SK-N-SH (cell line): ENCODE data around the gene GALNT18. TPM values are rescaled to one million over a fixed set of nuclear protein-coding genes. Genes with fewer than 3 reads are reported as not detected.

Experiments
- CTCF ChIA-PET: fragments of 300-600, 350-600 bp; formaldehyde crosslinking; extraction: SDS; loops from one replicate; lab custom pipeline; 2021; lab: Yijun Ruan, JAX
- POLR2A ChIA-PET: fragments of 350-600 bp; sonication (Branson Sonifier 250); formaldehyde crosslinking; extraction: SDS; loops from one replicate; lab custom pipeline; 2020; ENCODE audit warnings: antibody characterized with exemption, inconsistent platforms; lab: Yijun Ruan, JAX
- DNase-seq: peaks from one replicate; pipeline ENCODE4 v3.0.0; 2012
- H2AFZ ChIP-seq: fragments of 200-600 bp; sonication (generic); 2 replicates; pipeline ENCODE4 v1.8.1; 2016; ENCODE audit warnings: antibody characterized with exemption, mild to moderate bottlenecking, low read depth
- H3F3A ChIP-seq: fragments of 200-600 bp; sonication (generic); replicated peaks from 2 replicates; pipeline ENCODE3; 2016; ENCODE audit warnings: antibody characterized with exemption, mild to moderate bottlenecking; ENCODE audit not compliant: insufficient read depth
- H3K27ac ChIP-seq, 2 experiments: fragments of 200-500 bp in 1 of 2; fragments of 200-600 bp in 1 of 2; sonication (Bioruptor generic) in 1 of 2; sonication (generic), shearing (Covaris generic) in 1 of 2; 2 replicates each; pipeline versions ENCODE4 v1.5.1 to v1.6.1; 2014 to 2016; ENCODE audit warnings: low read depth in 2 of 2, inconsistent platforms in 1 of 2, low read length in 1 of 2, mild to moderate bottlenecking in 1 of 2, mixed read lengths in 1 of 2
- H3K27me3 ChIP-seq: fragments of 200-600 bp; sonication (generic), shearing (Covaris generic); 2 replicates; pipeline ENCODE4 v1.6.1; 2016; ENCODE audit warnings: mixed run types; ENCODE audit not compliant: insufficient read depth
- H3K36me3 ChIP-seq, 2 experiments: fragments of 200-500 bp in 1 of 2; fragments of 200-600 bp in 1 of 2; sonication (Bioruptor generic) in 1 of 2; sonication (generic) in 1 of 2; replicated peaks in 1 of 2; 2 replicates each; pipeline versions ENCODE3 to v1.5.1; 2014 to 2016; ENCODE audit warnings: low read length in 1 of 2, mild to moderate bottlenecking in 1 of 2; ENCODE audit not compliant: insufficient read depth in 2 of 2, control insufficient read depth in 1 of 2
- H3K4me1 ChIP-seq, 2 experiments: fragments of 200-500 bp in 1 of 2; fragments of 200-600 bp in 1 of 2; sonication (Bioruptor generic) in 1 of 2; sonication (generic), shearing (Covaris generic) in 1 of 2; 2 replicates each; pipeline versions ENCODE4 v1.5.1 to v1.6.1; 2014 to 2016; ENCODE audit warnings: low read depth in 1 of 2, low read length in 1 of 2, mixed run types in 1 of 2; ENCODE audit not compliant: insufficient read depth in 2 of 2, control insufficient read depth in 1 of 2
- H3K4me2 ChIP-seq: fragments of 200-600 bp; sonication (generic), shearing (Covaris generic); 2 replicates; pipeline ENCODE4 v1.6.1; 2017; ENCODE audit warnings: mixed run types
- H3K4me3 ChIP-seq, 2 experiments: fragments of 200-500 bp in 1 of 2; fragments of 200-600 bp in 1 of 2; sonication (Bioruptor generic) in 1 of 2; sonication (generic), shearing (Covaris generic) in 1 of 2; 2 replicates each; pipeline versions ENCODE4 v1.5.1 to v1.8.1; 2014 to 2016; ENCODE audit warnings: low read depth in 2 of 2, inconsistent platforms in 1 of 2, low read length in 1 of 2, mild to moderate bottlenecking in 1 of 2, mixed read lengths in 1 of 2, moderate library complexity in 1 of 2
- H3K79me2 ChIP-seq: fragments of 200-600 bp; sonication (generic); 2 replicates; pipeline ENCODE4 v1.8.1; 2017; ENCODE audit warnings: mild to moderate bottlenecking; ENCODE audit not compliant: insufficient read depth
- H3K9ac ChIP-seq: fragments of 200-600 bp; sonication (generic); 2 replicates; pipeline ENCODE4 v1.6.1; 2017; ENCODE audit warnings: mixed run types
- H3K9me2 ChIP-seq: fragments of 200-600 bp; sonication (generic); 2 replicates; pipeline ENCODE4 v1.6.1; 2017; ENCODE audit warnings: mixed run types
- H3K9me3 ChIP-seq: fragments of 200-600 bp; sonication (generic); 2 replicates; pipeline ENCODE4 v1.6.1; 2017; ENCODE audit warnings: mixed run types, mild to moderate bottlenecking, moderate library complexity
- H4K20me1 ChIP-seq: fragments of 200-600 bp; sonication (generic); 2 replicates; pipeline ENCODE4 v1.6.1; 2017; ENCODE audit warnings: mild to moderate bottlenecking, mixed run types; ENCODE audit not compliant: insufficient read depth
- CHD2 ChIP-seq: fragments of 150-350 bp; IDR thresholded peaks from 2 replicates; pipeline ENCODE4 v1.6.1; 2018; ENCODE audit warnings: low read length; ENCODE audit not compliant: partially characterized antibody
- ELF1 ChIP-seq: IDR thresholded peaks from 2 replicates; pipeline ENCODE4 v1.4.0; 2012
- EP300 ChIP-seq, 2 experiments: IDR thresholded peaks; 2 replicates each; pipeline versions ENCODE4 v1.4.0 to v1.6.1; 2012; ENCODE audit warnings: borderline replicate concordance in 1 of 2, low read depth in 1 of 2, low read length in 1 of 2
- EZH2phosphoT487 ChIP-seq: fragments of 200-600 bp; sonication (generic); IDR thresholded peaks from 2 replicates; pipeline ENCODE4 v1.6.1; 2017; ENCODE audit warnings: low read depth, mixed run types, mild to moderate bottlenecking, antibody characterized with exemption, moderate library complexity, borderline replicate concordance
- FOSL2 ChIP-seq: IDR thresholded peaks from 2 replicates; pipeline ENCODE4 v1.4.0; 2012; ENCODE audit warnings: low read depth, mild to moderate bottlenecking, moderate library complexity, borderline replicate concordance
- FOXJ3 ChIP-seq: sonication (generic); formaldehyde crosslinking; IDR thresholded peaks from 2 replicates; pipeline ENCODE4 v1.5.1; 2020; ENCODE audit warnings: mild to moderate bottlenecking, missing genetic modification reagents
- FOXM1 ChIP-seq: IDR thresholded peaks from 2 replicates; pipeline ENCODE4 v1.4.0; 2012; ENCODE audit warnings: low read depth, mild to moderate bottlenecking
- NFIC ChIP-seq: IDR thresholded peaks from 2 replicates; pipeline ENCODE4 v1.4.0; 2012; ENCODE audit warnings: borderline replicate concordance
- SMC3 ChIP-seq: IDR thresholded peaks from 2 replicates; pipeline ENCODE4 v1.6.1; 2012; ENCODE audit warnings: low read depth, low read length, improper control_type of control experiment
- TAF1 ChIP-seq: IDR thresholded peaks from 2 replicates; pipeline ENCODE4 v1.6.1; 2012; ENCODE audit warnings: low read depth, mild to moderate bottlenecking, low read length, moderate library complexity, borderline replicate concordance
- TCF12 ChIP-seq: IDR thresholded peaks from 2 replicates; pipeline ENCODE4 v1.4.0; 2012
- TEAD4 ChIP-seq: IDR thresholded peaks from 2 replicates; pipeline ENCODE4 v1.4.0; 2012; ENCODE audit warnings: mild to moderate bottlenecking, borderline replicate concordance; ENCODE audit not compliant: insufficient read depth
- WGBS: methylation state at CpG from one replicate; pipeline ENCODE4 v1.1.6; 2017; ENCODE audit warnings: low lambda C conversion rate; 5-methylcytosine and 5-hydroxymethylcytosine counted together
- polyA plus RNA-seq, 3 experiments: library from polyadenylated mRNA; depleted of rRNA; stranded (reverse); fragments of >200 nt; gene quantifications; 2 replicates each; pipeline ENCODE4 v1.2.3, GENCODE V29; 2012
- TF ChIP-seq, protein P1 (sequence below): fragments of 150-350 bp; IDR thresholded peaks from 2 replicates; pipeline ENCODE4 v1.6.1; 2017; ENCODE audit warnings: antibody characterized with exemption, low read length, low read depth, borderline replicate concordance
- TF ChIP-seq, protein P2 (sequence below): IDR thresholded peaks from 2 replicates; pipeline ENCODE4 v1.6.1; 2012; ENCODE audit warnings: mild to moderate bottlenecking, low read depth, low read length, moderate library complexity
- TF ChIP-seq, protein P3 (sequence below): fragments of 200-600 bp; sonication (generic); IDR thresholded peaks from 2 replicates; pipeline ENCODE4 v1.6.1; 2017; ENCODE audit warnings: antibody characterized with exemption, mild to moderate bottlenecking, moderate library complexity
- TF ChIP-seq, protein P4 (sequence below): IDR thresholded peaks from 2 replicates; pipeline ENCODE4 v1.4.0; 2012; ENCODE audit warnings: low read depth
- TF ChIP-seq, protein P5 (sequence below): IDR thresholded peaks from 2 replicates; pipeline ENCODE4; 2012

GALNT18 gene
- polyA plus RNA-seq, 1 of the 3 experiments (the other 2 are of a cell fraction): 0.64 TPM

DNA sequence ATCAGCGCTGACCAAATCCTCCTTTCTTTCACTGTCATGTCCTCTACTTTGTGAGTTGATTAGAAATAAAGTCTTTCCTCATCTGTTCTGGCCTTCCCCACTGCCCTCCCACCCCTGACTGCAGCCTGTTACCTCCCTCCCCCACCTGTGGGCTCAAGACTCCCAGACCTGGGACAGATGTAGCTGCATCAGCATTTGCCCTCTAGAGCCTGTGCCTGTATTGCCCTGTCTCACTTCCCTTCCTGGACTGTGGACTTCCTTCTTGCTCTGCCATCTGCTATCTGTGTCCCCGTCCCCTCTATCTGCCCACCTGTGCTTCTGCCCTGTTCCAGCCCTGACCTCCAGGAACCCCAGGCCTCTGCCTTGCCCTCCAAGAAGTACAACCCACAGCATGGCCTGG is 122.5 kb downstream of the GALNT18 start:
- no peaks in the 10 kb centered on the region for H3K79me2 ChIP-seq
- H2AFZ ChIP-seq: no peak overlapping the region
- no peaks in the 10 kb centered on the region for H3K9me3 ChIP-seq
- WGBS: 48% methylated on average over 2 of the region's 2 CpGs
- peaks cover 0 to 30% of the 10 kb centered on the region in 2 experiments; a peak in 2 of 4 replicates for H3K4me1 ChIP-seq
- no peak overlapping the region for H3K9ac ChIP-seq
- H3K9me2 ChIP-seq: no peaks in the 10 kb centered on the region
- H4K20me1 ChIP-seq: no peaks in the 10 kb centered on the region
- CTCF ChIA-PET: interaction anchor here (1.5 kb wide), 1 partner anchor 289 kb away, joined by 6 read pairs; no protein-coding TSS in a partner anchor
- TF ChIP-seq TAF1 (no peak), NFIC (no peak), CHD2 (no peak), FOXM1 (no peak), FOXJ3 (no peak), TCF12 (no peak), TEAD4 (no peak), EZH2phosphoT487 (no peak), FOSL2 (no peak), EP300 (IDR thresholded peaks at IDR 0.05; ENCODE audit: borderline replicate concordance in 1 of 2, low read depth in 1 of 2, low read length in 1 of 2) (no peak), SMC3 (no peak), ELF1 (no peak)
- TF ChIP-seq, protein P1, sequence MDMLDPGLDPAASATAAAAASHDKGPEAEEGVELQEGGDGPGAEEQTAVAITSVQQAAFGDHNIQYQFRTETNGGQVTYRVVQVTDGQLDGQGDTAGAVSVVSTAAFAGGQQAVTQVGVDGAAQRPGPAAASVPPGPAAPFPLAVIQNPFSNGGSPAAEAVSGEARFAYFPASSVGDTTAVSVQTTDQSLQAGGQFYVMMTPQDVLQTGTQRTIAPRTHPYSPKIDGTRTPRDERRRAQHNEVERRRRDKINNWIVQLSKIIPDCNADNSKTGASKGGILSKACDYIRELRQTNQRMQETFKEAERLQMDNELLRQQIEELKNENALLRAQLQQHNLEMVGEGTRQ: no peak
- TF ChIP-seq, protein P2, sequence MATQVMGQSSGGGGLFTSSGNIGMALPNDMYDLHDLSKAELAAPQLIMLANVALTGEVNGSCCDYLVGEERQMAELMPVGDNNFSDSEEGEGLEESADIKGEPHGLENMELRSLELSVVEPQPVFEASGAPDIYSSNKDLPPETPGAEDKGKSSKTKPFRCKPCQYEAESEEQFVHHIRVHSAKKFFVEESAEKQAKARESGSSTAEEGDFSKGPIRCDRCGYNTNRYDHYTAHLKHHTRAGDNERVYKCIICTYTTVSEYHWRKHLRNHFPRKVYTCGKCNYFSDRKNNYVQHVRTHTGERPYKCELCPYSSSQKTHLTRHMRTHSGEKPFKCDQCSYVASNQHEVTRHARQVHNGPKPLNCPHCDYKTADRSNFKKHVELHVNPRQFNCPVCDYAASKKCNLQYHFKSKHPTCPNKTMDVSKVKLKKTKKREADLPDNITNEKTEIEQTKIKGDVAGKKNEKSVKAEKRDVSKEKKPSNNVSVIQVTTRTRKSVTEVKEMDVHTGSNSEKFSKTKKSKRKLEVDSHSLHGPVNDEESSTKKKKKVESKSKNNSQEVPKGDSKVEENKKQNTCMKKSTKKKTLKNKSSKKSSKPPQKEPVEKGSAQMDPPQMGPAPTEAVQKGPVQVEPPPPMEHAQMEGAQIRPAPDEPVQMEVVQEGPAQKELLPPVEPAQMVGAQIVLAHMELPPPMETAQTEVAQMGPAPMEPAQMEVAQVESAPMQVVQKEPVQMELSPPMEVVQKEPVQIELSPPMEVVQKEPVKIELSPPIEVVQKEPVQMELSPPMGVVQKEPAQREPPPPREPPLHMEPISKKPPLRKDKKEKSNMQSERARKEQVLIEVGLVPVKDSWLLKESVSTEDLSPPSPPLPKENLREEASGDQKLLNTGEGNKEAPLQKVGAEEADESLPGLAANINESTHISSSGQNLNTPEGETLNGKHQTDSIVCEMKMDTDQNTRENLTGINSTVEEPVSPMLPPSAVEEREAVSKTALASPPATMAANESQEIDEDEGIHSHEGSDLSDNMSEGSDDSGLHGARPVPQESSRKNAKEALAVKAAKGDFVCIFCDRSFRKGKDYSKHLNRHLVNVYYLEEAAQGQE: no peak
- TF ChIP-seq, protein P3, sequence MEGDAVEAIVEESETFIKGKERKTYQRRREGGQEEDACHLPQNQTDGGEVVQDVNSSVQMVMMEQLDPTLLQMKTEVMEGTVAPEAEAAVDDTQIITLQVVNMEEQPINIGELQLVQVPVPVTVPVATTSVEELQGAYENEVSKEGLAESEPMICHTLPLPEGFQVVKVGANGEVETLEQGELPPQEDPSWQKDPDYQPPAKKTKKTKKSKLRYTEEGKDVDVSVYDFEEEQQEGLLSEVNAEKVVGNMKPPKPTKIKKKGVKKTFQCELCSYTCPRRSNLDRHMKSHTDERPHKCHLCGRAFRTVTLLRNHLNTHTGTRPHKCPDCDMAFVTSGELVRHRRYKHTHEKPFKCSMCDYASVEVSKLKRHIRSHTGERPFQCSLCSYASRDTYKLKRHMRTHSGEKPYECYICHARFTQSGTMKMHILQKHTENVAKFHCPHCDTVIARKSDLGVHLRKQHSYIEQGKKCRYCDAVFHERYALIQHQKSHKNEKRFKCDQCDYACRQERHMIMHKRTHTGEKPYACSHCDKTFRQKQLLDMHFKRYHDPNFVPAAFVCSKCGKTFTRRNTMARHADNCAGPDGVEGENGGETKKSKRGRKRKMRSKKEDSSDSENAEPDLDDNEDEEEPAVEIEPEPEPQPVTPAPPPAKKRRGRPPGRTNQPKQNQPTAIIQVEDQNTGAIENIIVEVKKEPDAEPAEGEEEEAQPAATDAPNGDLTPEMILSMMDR: no peak
- TF ChIP-seq, protein P4, sequence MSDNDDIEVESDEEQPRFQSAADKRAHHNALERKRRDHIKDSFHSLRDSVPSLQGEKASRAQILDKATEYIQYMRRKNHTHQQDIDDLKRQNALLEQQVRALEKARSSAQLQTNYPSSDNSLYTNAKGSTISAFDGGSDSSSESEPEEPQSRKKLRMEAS: no peak
- TF ChIP-seq, protein P5, sequence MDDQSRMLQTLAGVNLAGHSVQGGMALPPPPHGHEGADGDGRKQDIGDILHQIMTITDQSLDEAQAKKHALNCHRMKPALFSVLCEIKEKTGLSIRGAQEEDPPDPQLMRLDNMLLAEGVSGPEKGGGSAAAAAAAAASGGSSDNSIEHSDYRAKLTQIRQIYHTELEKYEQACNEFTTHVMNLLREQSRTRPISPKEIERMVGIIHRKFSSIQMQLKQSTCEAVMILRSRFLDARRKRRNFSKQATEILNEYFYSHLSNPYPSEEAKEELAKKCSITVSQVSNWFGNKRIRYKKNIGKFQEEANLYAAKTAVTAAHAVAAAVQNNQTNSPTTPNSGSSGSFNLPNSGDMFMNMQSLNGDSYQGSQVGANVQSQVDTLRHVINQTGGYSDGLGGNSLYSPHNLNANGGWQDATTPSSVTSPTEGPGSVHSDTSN: no peak
- no peak overlapping the region for H3K4me3 ChIP-seq
- H3K4me2 ChIP-seq: no peak overlapping the region
- H3K27ac ChIP-seq: no peak overlapping the region
- DNase-seq: no peak
- no peaks in the 10 kb centered on the region; the same call in 1 of the 2 replicates for H3K27me3 ChIP-seq
- POLR2A ChIA-PET: no interaction called here
- no peaks in the 10 kb centered on the region for H3K36me3 ChIP-seq
- H3F3A ChIP-seq: no peaks in the 10 kb centered on the region
